CD14-positive monocyte (primary cell): ENCODE results near the gene INTS15. TPM values are rescaled to one million over a fixed set of nuclear protein-coding genes. Genes with fewer than 3 reads are reported as not detected.

Experiments
- DNase-seq, 3 donors: peaks; one replicate each; pipeline ENCODE4 v3.0.0-alpha.2; 2011 to 2022
- H2AFZ ChIP-seq: 2 replicates; pipeline ENCODE4 v1.6.0; 2012; ENCODE audit warnings: mild to moderate bottlenecking, low read depth, low read length, inconsistent platforms; ENCODE audit not compliant: insufficient read depth, poor library complexity, severe bottlenecking
- H3K27ac ChIP-seq, 2 donors: 1 replicate in 1 of 2; 2 replicates in 1 of 2; pipeline ENCODE4 v1.5.1; 2012 to 2013; ENCODE audit warnings: low read length in 2 of 2, control low read depth in 1 of 2, inconsistent platforms in 1 of 2, low read depth in 1 of 2, mild to moderate bottlenecking in 1 of 2
- H3K27me3 ChIP-seq, 2 donors: one replicate each; pipeline versions ENCODE4 v1.6.0 to v1.6.1; 2011 to 2013; ENCODE audit warnings: low read length in 2 of 2; ENCODE audit not compliant: control insufficient read depth in 2 of 2, insufficient read depth in 2 of 2
- H3K36me3 ChIP-seq, 2 donors: replicated peaks in 1 of 2; 1 replicate in 1 of 2; 2 replicates in 1 of 2; pipeline versions ENCODE4 v1.5.1 to v1.6.1; 2012 to 2013; ENCODE audit warnings: low read length in 2 of 2, control low read depth in 1 of 2, inconsistent platforms in 1 of 2, mild to moderate bottlenecking in 1 of 2; ENCODE audit not compliant: insufficient read depth in 2 of 2, control insufficient read depth in 1 of 2
- H3K4me1 ChIP-seq, 2 donors: 1 replicate in 1 of 2; 2 replicates in 1 of 2; pipeline versions ENCODE4 v1.5.1 to v1.6.1; 2012 to 2013; ENCODE audit warnings: low read length in 2 of 2, control low read depth in 1 of 2, inconsistent platforms in 1 of 2, mild to moderate bottlenecking in 1 of 2, moderate library complexity in 1 of 2; ENCODE audit not compliant: insufficient read depth in 2 of 2, control insufficient read depth in 1 of 2
- H3K4me2 ChIP-seq: replicated peaks from 2 replicates; pipeline ENCODE3; 2012; ENCODE audit warnings: low read length, moderate library complexity, mild to moderate bottlenecking; ENCODE audit not compliant: poor library complexity, severe bottlenecking; ENCODE audit errors: extremely low read depth
- H3K4me3 ChIP-seq, 3 experiments: fragments of 200-600 bp in 1 of 3; sonication (generic) in 1 of 3; replicated peaks in 1 of 3; 1 replicate in 2 of 3; 2 replicates in 1 of 3; pipeline ENCODE4 v1.5.1; 2011 to 2013; ENCODE audit warnings: low read length in 3 of 3, mild to moderate bottlenecking in 3 of 3, control low read depth in 2 of 3, low read depth in 2 of 3, inconsistent platforms in 1 of 3, moderate library complexity in 1 of 3
- H3K79me2 ChIP-seq: 2 replicates; pipeline ENCODE4 v1.6.0; 2012; ENCODE audit warnings: mild to moderate bottlenecking, control low read depth, inconsistent platforms, low read length, moderate library complexity; ENCODE audit not compliant: insufficient read depth
- H3K9ac ChIP-seq: 2 replicates; pipeline ENCODE4 v1.6.0; 2017; ENCODE audit warnings: low read length, mild to moderate bottlenecking; ENCODE audit not compliant: insufficient read depth, poor library complexity, severe bottlenecking
- H3K9me3 ChIP-seq, 2 donors: replicated peaks in 1 of 2; 1 replicate in 1 of 2; 2 replicates in 1 of 2; pipeline versions ENCODE4 v1.5.1 to v1.6.1; 2012 to 2013; ENCODE audit warnings: low read length in 2 of 2, control low read depth in 1 of 2; ENCODE audit not compliant: control insufficient read depth in 1 of 2, insufficient read depth in 1 of 2
- H4K20me1 ChIP-seq: 2 replicates; pipeline ENCODE4 v1.6.0; 2012; ENCODE audit warnings: mild to moderate bottlenecking, low read length, control low read depth, moderate library complexity; ENCODE audit not compliant: insufficient read depth
- H3K27ac Mint-ChIP-seq, 7 donors: one replicate each; pipeline ENCODE4 v1.8.0; 2020; ENCODE audit warnings: mild to moderate bottlenecking in 7 of 7, mixed read lengths in 7 of 7, moderate library complexity in 6 of 7, inconsistent platforms in 2 of 7
- H3K27me3 Mint-ChIP-seq, 3 donors: one replicate each; pipeline ENCODE4 v1.8.0; 2021 to 2022; ENCODE audit warnings: low read depth in 3 of 3, mild to moderate bottlenecking in 3 of 3, mixed read lengths in 3 of 3, moderate library complexity in 3 of 3, inconsistent platforms in 1 of 3
- H3K36me3 Mint-ChIP-seq, 2 donors: one replicate each; pipeline ENCODE4 v1.8.0; 2020; ENCODE audit warnings: mixed read lengths in 2 of 2, inconsistent platforms in 1 of 2, mild to moderate bottlenecking in 1 of 2
- H3K4me1 Mint-ChIP-seq: one replicate; pipeline ENCODE4 v1.8.0; 2020; ENCODE audit warnings: mild to moderate bottlenecking, mixed read lengths
- H3K4me3 Mint-ChIP-seq, 2 donors: one replicate each; pipeline ENCODE4 v1.8.0; 2020; ENCODE audit warnings: mild to moderate bottlenecking in 2 of 2, mixed read lengths in 2 of 2, moderate library complexity in 1 of 2
- H3K9me3 Mint-ChIP-seq, 7 donors: one replicate each; pipeline ENCODE4 v1.8.0; 2020 to 2022; ENCODE audit warnings: mixed read lengths in 7 of 7, mild to moderate bottlenecking in 6 of 7, moderate library complexity in 6 of 7, inconsistent platforms in 2 of 7
- WGBS: methylation state at CpG from one replicate; pipeline ENCODE4 v1.1.5; 2013; ENCODE audit warnings: missing lambda C conversion rate; ENCODE audit not compliant: insufficient coverage; 5-methylcytosine and 5-hydroxymethylcytosine counted together
- intact Hi-C, 2 donors: fragments of 100-400 bp; cut with micrococcal nuclease; formaldehyde crosslinking; loops; one replicate each; pipeline versions ENCODE4 v1.15.0 to v1.15.1; 2023
- polyA plus RNA-seq, 3 donors: library from polyadenylated mRNA; depleted of rRNA in 1 of 3; unstranded in 2 of 3; stranded (reverse) in 1 of 3; fragments of 300-500 nt in 2 of 3; fragments of >200 nt in 1 of 3; fragmentation: Illumina TruSeq in 2 of 3; gene quantifications; 1 replicate in 2 of 3; 2 replicates in 1 of 3; pipeline ENCODE4 v1.2.3, GENCODE V29; 2012 to 2021
- TF ChIP-seq, protein P1 (sequence below): fragments of 200-600 bp; IDR thresholded peaks from one replicate; pipeline ENCODE4 v1.8.0; 2022; ENCODE audit warnings: antibody characterized with exemption, mild to moderate bottlenecking

INTS15 gene
- polyA plus RNA-seq, 3 donors = 16.9 to 32.7 (median 17.2) TPM

DNA sequence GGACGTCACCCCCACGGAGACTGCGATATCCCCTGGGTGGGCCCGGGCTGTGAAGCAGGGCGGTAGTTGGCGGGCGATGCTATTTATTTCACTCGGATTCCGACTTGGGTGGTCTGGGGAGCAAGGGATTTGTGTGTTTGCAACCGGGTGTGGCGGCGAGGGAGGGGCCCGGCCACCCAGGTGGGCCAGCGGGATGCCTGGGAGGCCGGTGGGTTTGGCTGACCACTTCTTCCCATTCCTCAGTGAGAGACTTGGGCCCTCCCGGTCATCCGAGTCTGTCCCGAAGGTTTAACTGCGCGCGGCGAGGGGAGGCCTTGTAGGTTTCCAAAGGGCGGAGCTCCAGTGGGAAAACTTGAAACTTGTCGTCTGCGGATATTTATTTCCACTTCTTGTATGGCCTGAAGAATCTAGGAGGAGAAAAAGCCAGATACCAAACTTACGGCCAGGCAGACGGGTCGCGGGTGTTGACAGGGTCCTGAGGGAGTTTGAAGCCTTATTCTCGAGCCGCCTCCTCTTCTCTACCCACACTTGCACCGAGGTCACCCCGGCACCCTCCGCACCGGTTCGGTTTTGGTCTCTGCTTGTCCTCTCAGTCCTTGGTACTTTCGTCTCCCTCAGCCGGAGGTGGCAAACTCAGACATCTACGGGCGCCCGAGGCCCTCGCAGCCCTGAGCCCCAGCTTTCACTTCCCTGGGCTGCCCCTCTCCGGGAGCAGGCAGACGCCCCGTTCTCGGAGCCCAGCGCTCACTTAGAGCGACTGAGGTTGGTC, 65.2 kb downstream of the INTS15 start:
- no peak overlapping the region for H3K27ac ChIP-seq
- H3K27me3 Mint-ChIP-seq = peaks cover 5 to 13% (median 5%) of the 10 kb centered on the region in 3 donors
- intact Hi-C loops = no loop called here
- H3K36me3 Mint-ChIP-seq = peaks cover 33 to 40% of the 10 kb centered on the region in 2 donors
- TF ChIP-seq, protein P1, sequence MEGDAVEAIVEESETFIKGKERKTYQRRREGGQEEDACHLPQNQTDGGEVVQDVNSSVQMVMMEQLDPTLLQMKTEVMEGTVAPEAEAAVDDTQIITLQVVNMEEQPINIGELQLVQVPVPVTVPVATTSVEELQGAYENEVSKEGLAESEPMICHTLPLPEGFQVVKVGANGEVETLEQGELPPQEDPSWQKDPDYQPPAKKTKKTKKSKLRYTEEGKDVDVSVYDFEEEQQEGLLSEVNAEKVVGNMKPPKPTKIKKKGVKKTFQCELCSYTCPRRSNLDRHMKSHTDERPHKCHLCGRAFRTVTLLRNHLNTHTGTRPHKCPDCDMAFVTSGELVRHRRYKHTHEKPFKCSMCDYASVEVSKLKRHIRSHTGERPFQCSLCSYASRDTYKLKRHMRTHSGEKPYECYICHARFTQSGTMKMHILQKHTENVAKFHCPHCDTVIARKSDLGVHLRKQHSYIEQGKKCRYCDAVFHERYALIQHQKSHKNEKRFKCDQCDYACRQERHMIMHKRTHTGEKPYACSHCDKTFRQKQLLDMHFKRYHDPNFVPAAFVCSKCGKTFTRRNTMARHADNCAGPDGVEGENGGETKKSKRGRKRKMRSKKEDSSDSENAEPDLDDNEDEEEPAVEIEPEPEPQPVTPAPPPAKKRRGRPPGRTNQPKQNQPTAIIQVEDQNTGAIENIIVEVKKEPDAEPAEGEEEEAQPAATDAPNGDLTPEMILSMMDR = no peak
- WGBS = 96% methylated on average over 39 of the region's 48 CpGs
- no peak overlapping the region for H2AFZ ChIP-seq
- H3K9me3 Mint-ChIP-seq = peaks cover 26 to 36% (median 33%) of the 10 kb centered on the region in 7 donors
- no peaks in the 10 kb centered on the region for H3K79me2 ChIP-seq
- no peak overlapping the region for H3K27ac Mint-ChIP-seq
- no peak for DNase-seq
- no peak overlapping the region for H3K4me3 ChIP-seq
- peaks cover 3% of the 10 kb centered on the region for H3K4me1 Mint-ChIP-seq
- no peaks in the 10 kb centered on the region for H3K27me3 ChIP-seq
- no peaks in the 10 kb centered on the region for H3K4me1 ChIP-seq
- peaks cover 33 to 35% of the 10 kb centered on the region in 2 donors for H3K9me3 ChIP-seq
- no peak overlapping the region for H3K4me2 ChIP-seq
- H3K9ac ChIP-seq = no peak overlapping the region
- H4K20me1 ChIP-seq = peaks cover 12% of the 10 kb centered on the region
- no peak overlapping the region for H3K4me3 Mint-ChIP-seq
- peaks cover 35 to 49% of the 10 kb centered on the region in 2 donors for H3K36me3 ChIP-seq

DNA sequence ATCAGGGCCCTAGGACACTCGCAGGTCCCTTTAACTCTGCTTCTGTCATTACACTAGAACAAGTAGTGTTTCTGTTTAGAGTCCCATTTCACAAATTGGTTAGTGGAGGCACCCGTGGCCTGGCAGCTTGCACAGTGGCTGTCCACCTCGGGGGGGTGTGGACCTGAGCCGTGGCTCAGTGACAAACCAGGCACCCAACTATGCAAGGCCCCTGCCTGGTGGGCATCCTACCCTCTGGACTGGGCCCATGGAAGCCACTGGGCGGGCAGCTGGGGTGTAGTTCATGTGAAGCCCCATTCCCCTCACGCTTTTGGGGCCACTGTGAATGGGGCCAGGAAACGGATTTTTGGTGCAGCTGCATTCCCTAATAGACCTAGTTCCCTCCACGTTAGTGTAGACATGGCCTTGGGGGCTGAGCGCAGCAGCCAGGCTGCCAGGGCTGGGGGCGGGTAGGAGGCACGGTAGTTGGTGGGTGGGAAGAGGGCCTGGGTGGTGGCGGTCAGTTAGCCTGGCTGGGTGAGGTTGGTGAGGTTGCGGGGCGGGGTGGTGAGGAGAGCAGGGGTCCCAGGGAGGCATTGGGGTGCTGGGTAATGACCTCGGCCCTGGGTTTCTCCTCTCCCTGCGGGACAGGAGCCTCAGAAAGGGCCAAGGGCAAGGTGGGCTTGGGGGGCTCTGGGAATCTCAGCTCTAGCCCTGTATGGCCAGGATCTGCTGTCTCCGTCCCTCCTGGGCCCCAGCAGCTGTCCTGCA, 66.0 kb downstream of the INTS15 start:
- peaks cover 25 to 27% of the 10 kb centered on the region in 2 donors for H3K9me3 ChIP-seq
- H3K4me1 Mint-ChIP-seq = peaks cover 3% of the 10 kb centered on the region
- no peak overlapping the region for H3K27ac Mint-ChIP-seq
- no peak overlapping the region for H3K27ac ChIP-seq
- 96% methylated on average over 12 of the region's 17 CpGs for WGBS
- peaks cover 25 to 32% of the 10 kb centered on the region in 2 donors for H3K36me3 Mint-ChIP-seq
- H3K27me3 Mint-ChIP-seq = peaks cover 5 to 20% (median 7%) of the 10 kb centered on the region in 3 donors
- no peak overlapping the region for H3K4me3 Mint-ChIP-seq
- no peak overlapping the region for H3K9ac ChIP-seq
- H3K36me3 ChIP-seq = peaks cover 27 to 41% of the 10 kb centered on the region in 2 donors
- H2AFZ ChIP-seq = no peak overlapping the region
- H3K79me2 ChIP-seq = no peaks in the 10 kb centered on the region
- no peaks in the 10 kb centered on the region for H3K4me1 ChIP-seq
- peaks cover 18 to 29% (median 26%) of the 10 kb centered on the region in 7 donors for H3K9me3 Mint-ChIP-seq
- no peak overlapping the region for H3K4me3 ChIP-seq
- intact Hi-C loops = no loop called here
- peaks cover 8% of the 10 kb centered on the region for H4K20me1 ChIP-seq
- TF ChIP-seq, protein P1 = no peak
- no peak for DNase-seq
- H3K27me3 ChIP-seq = no peaks in the 10 kb centered on the region
- H3K4me2 ChIP-seq = no peak overlapping the region
